Measurements from ENCODE around the gene MIB2. TPM values are rescaled to one million over a fixed set of nuclear protein-coding genes. Genes with fewer than 3 reads are reported as not detected.

MIB2 gene
- total and polyA plus RNA-seq, 2 of the 4 experiments (the other 2 are of a cell fraction) = 17.2 to 47.8 TPM

DNA sequence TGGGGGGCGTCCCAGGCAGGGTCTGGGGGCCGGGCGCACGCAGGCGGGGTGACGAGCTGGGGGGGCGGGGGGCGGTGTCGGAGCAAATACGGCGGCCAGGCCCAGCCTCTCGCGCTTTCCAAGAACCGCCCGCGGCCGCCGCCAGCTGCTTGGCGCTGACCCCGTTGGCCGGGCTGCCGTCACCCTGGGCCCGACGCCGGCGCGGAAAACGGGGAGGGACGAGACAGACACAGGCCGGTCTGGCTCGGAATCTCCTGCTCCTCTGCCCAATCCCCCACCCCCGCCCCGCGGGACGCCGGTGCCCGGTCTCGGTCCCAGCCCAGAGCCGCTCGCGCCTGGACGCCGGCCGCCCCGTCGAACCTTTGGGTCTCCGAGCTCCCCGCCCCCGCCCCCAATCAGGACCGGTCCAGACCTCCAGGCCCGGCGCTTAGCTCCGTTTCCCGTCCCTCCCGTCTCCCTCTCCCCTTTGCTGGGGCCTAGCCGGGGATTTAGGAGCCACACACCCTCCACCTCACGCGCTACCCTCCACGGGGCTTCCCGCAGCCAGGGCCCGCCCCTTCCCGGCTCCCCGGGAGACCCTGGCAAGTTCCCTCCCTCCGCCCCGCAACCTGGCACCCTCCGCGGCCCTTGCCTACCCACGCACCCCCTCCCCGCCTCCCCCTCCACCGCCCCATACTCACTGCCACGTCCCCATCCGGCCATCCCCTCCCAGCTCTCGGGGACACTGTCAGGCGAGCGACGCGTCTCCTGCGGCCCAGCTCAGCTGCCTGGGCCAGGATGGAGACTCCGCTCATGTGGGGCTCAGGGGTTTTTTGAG is 15.9 kb downstream of the MIB2 start:
- Histone ChIP-seq H2BK15ac (ENCODE audit: low read depth, low read length) (no peak overlapping the region), H3K9me3 (ENCODE audit: control insufficient read depth, insufficient read depth, low read length) (no peaks in the 10 kb centered on the region), H3K14ac (replicated peaks; ENCODE audit: low read depth, low read length) (no peak overlapping the region), H3K56ac (ENCODE audit: extremely low read depth, insufficient read depth, low read length) (no peak overlapping the region), H2BK5ac (ENCODE audit: low read depth, low read length, poor library complexity, severe bottlenecking) (no peak overlapping the region), H3K4ac (ENCODE audit: low read depth, low read length) (no peak overlapping the region), H2BK20ac (ENCODE audit: low read depth, low read length) (no peak overlapping the region), H3K79me1 (ENCODE audit: low read depth in 1 of 2, low read length in 2 of 2) (no peaks in the 10 kb centered on the region), H2BK120ac (ENCODE audit: low read depth, low read length) (no peak overlapping the region), H3K4me1 (ENCODE audit: control insufficient read depth, insufficient read depth, low read length) (no peaks in the 10 kb centered on the region; the same call in 1 of the 2 replicates), H3K9me1 (ENCODE audit: insufficient read depth, low read length) (no peaks in the 10 kb centered on the region), H3K18ac (ENCODE audit: low read depth, low read length) (no peak overlapping the region), H3K23ac (ENCODE audit: low read depth, low read length) (no peak overlapping the region), H3K4me2 (ENCODE audit: low read depth, low read length) (no peak overlapping the region; the same call in 1 of the 2 replicates), H4K20me1 (ENCODE audit: insufficient read depth, low read length) (no peaks in the 10 kb centered on the region), H3K4me3 (ENCODE audit: insufficient read depth, low read depth, low read length) (no peak overlapping the region), H3K27ac (ENCODE audit: insufficient read depth, low read length) (no peak overlapping the region), H3K9ac (ENCODE audit: low read depth, low read length) (no peak overlapping the region), H4K5ac (ENCODE audit: low read depth, low read length) (no peak overlapping the region), H3K27me3 (ENCODE audit: control insufficient read depth, insufficient read depth, low read length) (no peaks in the 10 kb centered on the region), H2AK9ac (replicated peaks; ENCODE audit: low read depth, low read length, poor library complexity) (peak overlapping the region; percentile 88), H4K8ac (ENCODE audit: low read depth in 2 of 2, low read length in 2 of 2) (peak overlapping the region in 1 of 2 experiments; percentile 16; a peak in 1 of 4 replicates), H4K91ac (ENCODE audit: insufficient read depth, low read depth, low read length) (no peak overlapping the region), H3K36me3 (ENCODE audit: control insufficient read depth, insufficient read depth, low read length) (peaks cover 21% of the 10 kb centered on the region), H2AFZ (replicated peaks; ENCODE audit: low read length, poor library complexity) (no peak overlapping the region), H2AK5ac (ENCODE audit: low read depth, low read length) (no peak overlapping the region; the same call in 1 of the 2 replicates)
- ChIA-PET POLR2A (ENCODE audit: unreplicated experiment) (no interaction called here), CTCF (no interaction called here)
- intact Hi-C loops (cut with micrococcal nuclease) = no loop called here
- ATAC-seq (ENCODE audit: low read depth) (peak; percentile 4), DNase-seq (no peak)
- no peak for TF ChIP-seq CHD1 (IDR thresholded peaks at IDR 0.05; ENCODE audit: low read depth, low read length)
- no peak for TF ChIP-seq MAFK (IDR thresholded peaks at IDR 0.05; ENCODE audit: low read depth, low read length)
- TF ChIP-seq CEBPB (IDR thresholded peaks at IDR 0.05; ENCODE audit: low read depth, low read length) = no peak
- no peak for TF ChIP-seq RAD21 (IDR thresholded peaks at IDR 0.05; ENCODE audit: low read length)
- TF ChIP-seq NFE2L2 (IDR thresholded peaks at IDR 0.05; ENCODE audit: low read depth, low read length) = no peak
- no peak for TF ChIP-seq BHLHE40 (IDR thresholded peaks at IDR 0.05; ENCODE audit: low read depth, low read length)
- TF ChIP-seq SMC3 (IDR thresholded peaks at IDR 0.05; ENCODE audit: low read depth, low read length) = no peak
- no peak for TF ChIP-seq POLR2A (IDR thresholded peaks at IDR 0.05; ENCODE audit: low read depth, low read length)
- TF ChIP-seq, protein P1, sequence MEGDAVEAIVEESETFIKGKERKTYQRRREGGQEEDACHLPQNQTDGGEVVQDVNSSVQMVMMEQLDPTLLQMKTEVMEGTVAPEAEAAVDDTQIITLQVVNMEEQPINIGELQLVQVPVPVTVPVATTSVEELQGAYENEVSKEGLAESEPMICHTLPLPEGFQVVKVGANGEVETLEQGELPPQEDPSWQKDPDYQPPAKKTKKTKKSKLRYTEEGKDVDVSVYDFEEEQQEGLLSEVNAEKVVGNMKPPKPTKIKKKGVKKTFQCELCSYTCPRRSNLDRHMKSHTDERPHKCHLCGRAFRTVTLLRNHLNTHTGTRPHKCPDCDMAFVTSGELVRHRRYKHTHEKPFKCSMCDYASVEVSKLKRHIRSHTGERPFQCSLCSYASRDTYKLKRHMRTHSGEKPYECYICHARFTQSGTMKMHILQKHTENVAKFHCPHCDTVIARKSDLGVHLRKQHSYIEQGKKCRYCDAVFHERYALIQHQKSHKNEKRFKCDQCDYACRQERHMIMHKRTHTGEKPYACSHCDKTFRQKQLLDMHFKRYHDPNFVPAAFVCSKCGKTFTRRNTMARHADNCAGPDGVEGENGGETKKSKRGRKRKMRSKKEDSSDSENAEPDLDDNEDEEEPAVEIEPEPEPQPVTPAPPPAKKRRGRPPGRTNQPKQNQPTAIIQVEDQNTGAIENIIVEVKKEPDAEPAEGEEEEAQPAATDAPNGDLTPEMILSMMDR (conservative IDR thresholded peaks at IDR 0.05; ENCODE audit: low read depth, low read length) = no peak
- no peak for TF ChIP-seq RFX5 (IDR thresholded peaks at IDR 0.05; ENCODE audit: low read depth, low read length)
- TF ChIP-seq, protein P2, sequence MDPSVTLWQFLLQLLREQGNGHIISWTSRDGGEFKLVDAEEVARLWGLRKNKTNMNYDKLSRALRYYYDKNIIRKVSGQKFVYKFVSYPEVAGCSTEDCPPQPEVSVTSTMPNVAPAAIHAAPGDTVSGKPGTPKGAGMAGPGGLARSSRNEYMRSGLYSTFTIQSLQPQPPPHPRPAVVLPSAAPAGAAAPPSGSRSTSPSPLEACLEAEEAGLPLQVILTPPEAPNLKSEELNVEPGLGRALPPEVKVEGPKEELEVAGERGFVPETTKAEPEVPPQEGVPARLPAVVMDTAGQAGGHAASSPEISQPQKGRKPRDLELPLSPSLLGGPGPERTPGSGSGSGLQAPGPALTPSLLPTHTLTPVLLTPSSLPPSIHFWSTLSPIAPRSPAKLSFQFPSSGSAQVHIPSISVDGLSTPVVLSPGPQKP (IDR thresholded peaks at IDR 0.05; ENCODE audit: borderline replicate concordance, low read depth, low read length) = no peak
- no peak for TF ChIP-seq FOS (IDR thresholded peaks at IDR 0.05; ENCODE audit: low read depth, low read length)
- in situ Hi-C loops (cut with MboI; ENCODE audit: low sequenced_read_pairs) = no loop called here
- no TSS peak for BruUV-seq (replicated peaks)
- 34% methylated on average over 29 of the region's 79 CpGs; no CpG with 5 or more reads in 1 of the 2 experiments for WGBS, 2 experiments (ENCODE audit: extremely low coverage in 2 of 2, insufficient read length in 1 of 2)
- dilution Hi-C loops (cut with HindIII; ENCODE audit: low sequenced_read_pairs, unreplicated experiment) = no loop called here
